Measurements from ENCODE around the gene TBL1X. TPM values are rescaled to one million over a fixed set of nuclear protein-coding genes. Genes with fewer than 3 reads are reported as not detected.

TBL1X gene
- total RNA-seq, 3 donors from 2014 or later: 18.6 to 24.6 (median 20.0) TPM

DNA sequence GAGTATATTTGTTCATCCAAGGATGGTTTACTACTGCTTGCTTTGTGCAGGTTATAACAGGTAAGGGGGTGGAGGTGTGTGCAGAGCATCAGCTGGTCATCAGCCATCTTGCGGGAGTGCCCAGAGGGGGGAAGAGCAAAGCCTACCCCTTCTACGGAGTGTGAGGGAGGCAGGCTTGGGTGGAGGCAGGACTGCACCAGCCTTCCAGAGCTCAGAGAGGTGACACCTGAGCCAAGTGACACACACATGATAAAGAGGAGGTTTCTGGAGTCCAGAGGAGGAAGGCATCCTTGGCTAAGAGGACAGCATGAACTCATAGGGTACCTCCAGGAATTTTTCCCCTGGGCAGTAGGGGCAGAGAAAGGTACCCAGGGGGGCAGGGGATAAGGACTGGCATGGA is 126.6 kb downstream of the TBL1X start:
- H3K27me3 ChIP-seq: peaks cover 0 to 9% of the 10 kb centered on the region in 2 donors
- DNase-seq (ENCODE audit: low spot score in 2 of 2): no peak
- no peak overlapping the region for H3K27ac ChIP-seq
- H3K4me1 ChIP-seq: no peaks in the 10 kb centered on the region
- H3K4me3 ChIP-seq: no peak overlapping the region
- no peak for TF ChIP-seq POLR2AphosphoS5 (IDR thresholded peaks at IDR 0.05)
- TF ChIP-seq POLR2A (IDR thresholded peaks at IDR 0.05): no peak
- TF ChIP-seq, protein P1, sequence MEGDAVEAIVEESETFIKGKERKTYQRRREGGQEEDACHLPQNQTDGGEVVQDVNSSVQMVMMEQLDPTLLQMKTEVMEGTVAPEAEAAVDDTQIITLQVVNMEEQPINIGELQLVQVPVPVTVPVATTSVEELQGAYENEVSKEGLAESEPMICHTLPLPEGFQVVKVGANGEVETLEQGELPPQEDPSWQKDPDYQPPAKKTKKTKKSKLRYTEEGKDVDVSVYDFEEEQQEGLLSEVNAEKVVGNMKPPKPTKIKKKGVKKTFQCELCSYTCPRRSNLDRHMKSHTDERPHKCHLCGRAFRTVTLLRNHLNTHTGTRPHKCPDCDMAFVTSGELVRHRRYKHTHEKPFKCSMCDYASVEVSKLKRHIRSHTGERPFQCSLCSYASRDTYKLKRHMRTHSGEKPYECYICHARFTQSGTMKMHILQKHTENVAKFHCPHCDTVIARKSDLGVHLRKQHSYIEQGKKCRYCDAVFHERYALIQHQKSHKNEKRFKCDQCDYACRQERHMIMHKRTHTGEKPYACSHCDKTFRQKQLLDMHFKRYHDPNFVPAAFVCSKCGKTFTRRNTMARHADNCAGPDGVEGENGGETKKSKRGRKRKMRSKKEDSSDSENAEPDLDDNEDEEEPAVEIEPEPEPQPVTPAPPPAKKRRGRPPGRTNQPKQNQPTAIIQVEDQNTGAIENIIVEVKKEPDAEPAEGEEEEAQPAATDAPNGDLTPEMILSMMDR (IDR thresholded peaks at IDR 0.05): no peak
- intact Hi-C loops (cut with DNase I; ENCODE audit: low total_unique reads): no loop called here
- no peaks in the 10 kb centered on the region for H3K36me3 ChIP-seq
- H3K9me3 ChIP-seq: no peaks in the 10 kb centered on the region

DNA sequence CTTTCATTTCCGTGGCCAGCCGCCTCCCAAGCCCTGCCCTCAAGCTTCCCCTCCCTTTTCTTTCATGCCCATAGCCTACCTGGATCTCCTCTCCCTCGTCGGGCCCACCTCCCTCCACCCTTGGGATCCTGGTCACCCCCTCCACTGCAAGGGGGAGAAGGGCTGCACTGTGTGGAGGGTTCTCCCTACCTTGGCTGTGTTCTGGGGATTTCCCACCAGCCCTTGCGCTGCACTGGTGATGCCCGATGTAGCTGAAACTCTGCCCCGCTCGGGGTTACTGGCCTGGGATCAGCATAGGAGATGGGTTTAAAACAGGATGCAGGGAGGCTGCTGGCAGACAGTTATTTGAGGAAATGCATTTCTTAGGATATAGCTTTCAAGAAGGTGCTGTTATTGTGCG is 128.9 kb downstream of the TBL1X start:
- DNase-seq (ENCODE audit: low spot score in 2 of 2): no peak
- no peak for TF ChIP-seq POLR2AphosphoS5 (IDR thresholded peaks at IDR 0.05)
- TF ChIP-seq POLR2A (IDR thresholded peaks at IDR 0.05): no peak
- TF ChIP-seq, protein P1 (IDR thresholded peaks at IDR 0.05): no peak
- Histone ChIP-seq H3K36me3 (no peaks in the 10 kb centered on the region), H3K4me3 (no peak overlapping the region), H3K27ac (no peak overlapping the region), H3K27me3 (peaks cover 0 to 18% of the 10 kb centered on the region in 2 donors), H3K4me1 (no peaks in the 10 kb centered on the region), H3K9me3 (no peaks in the 10 kb centered on the region)
- intact Hi-C loops (cut with DNase I; ENCODE audit: low total_unique reads): no loop called here

DNA sequence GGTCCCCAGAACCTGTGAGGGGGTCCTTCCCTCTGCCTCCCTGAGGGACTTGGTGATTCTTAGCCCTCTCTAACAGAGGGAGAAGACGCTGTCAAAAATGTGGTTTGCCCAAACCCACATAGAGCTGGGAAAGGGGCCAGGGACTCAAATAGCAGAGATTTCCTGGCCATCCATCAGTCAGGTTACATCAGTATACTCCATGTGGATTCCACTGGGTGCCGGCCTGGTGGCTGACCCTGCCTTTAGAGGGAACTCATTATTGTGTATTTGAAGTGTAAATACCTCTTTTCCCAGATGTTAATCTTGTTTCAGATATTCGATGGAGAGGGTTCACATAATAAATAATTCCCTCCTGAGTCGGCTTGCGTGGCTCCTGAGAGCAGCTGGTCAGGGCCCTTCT is 130.3 kb downstream of the TBL1X start:
- Histone ChIP-seq H3K4me3 (no peak overlapping the region), H3K27ac (no peak overlapping the region), H3K27me3 (peaks cover 0 to 18% of the 10 kb centered on the region in 2 donors), H3K9me3 (no peaks in the 10 kb centered on the region), H3K4me1 (no peaks in the 10 kb centered on the region), H3K36me3 (no peaks in the 10 kb centered on the region)
- intact Hi-C loops (cut with DNase I; ENCODE audit: low total_unique reads): no loop called here
- no peak for DNase-seq (ENCODE audit: low spot score in 2 of 2)
- TF ChIP-seq POLR2A (IDR thresholded peaks at IDR 0.05): no peak
- TF ChIP-seq, protein P1 (IDR thresholded peaks at IDR 0.05): no peak
- no peak for TF ChIP-seq POLR2AphosphoS5 (IDR thresholded peaks at IDR 0.05)

DNA sequence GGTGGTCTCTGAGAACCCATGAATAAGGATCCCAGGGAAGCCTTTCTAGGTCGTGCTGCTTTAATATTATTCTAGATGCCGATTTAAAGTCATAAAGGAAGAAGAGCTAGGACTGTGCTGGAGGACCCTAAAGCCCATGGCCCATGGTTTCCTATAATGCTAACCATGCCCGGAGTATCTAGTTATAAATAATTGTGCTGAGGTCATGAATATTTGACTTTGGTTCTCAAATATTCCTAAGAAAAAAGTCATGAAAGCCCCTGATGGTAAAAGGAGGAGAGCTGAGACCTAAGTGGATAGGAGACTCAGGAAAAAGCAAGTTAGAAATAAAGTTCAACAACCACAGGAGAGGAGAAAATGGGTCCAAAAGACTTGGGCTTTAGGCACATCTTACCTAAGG is 132.0 kb downstream of the TBL1X start:
- Histone ChIP-seq H3K4me3 (no peak overlapping the region), H3K4me1 (no peaks in the 10 kb centered on the region), H3K27me3 (peaks cover 0 to 18% of the 10 kb centered on the region in 2 donors), H3K36me3 (no peaks in the 10 kb centered on the region), H3K9me3 (no peaks in the 10 kb centered on the region), H3K27ac (no peak overlapping the region)
- no peak for TF ChIP-seq POLR2A (IDR thresholded peaks at IDR 0.05)
- TF ChIP-seq, protein P1 (IDR thresholded peaks at IDR 0.05): no peak
- DNase-seq (ENCODE audit: low spot score in 2 of 2): no peak
- intact Hi-C loops (cut with DNase I; ENCODE audit: low total_unique reads): no loop called here

DNA sequence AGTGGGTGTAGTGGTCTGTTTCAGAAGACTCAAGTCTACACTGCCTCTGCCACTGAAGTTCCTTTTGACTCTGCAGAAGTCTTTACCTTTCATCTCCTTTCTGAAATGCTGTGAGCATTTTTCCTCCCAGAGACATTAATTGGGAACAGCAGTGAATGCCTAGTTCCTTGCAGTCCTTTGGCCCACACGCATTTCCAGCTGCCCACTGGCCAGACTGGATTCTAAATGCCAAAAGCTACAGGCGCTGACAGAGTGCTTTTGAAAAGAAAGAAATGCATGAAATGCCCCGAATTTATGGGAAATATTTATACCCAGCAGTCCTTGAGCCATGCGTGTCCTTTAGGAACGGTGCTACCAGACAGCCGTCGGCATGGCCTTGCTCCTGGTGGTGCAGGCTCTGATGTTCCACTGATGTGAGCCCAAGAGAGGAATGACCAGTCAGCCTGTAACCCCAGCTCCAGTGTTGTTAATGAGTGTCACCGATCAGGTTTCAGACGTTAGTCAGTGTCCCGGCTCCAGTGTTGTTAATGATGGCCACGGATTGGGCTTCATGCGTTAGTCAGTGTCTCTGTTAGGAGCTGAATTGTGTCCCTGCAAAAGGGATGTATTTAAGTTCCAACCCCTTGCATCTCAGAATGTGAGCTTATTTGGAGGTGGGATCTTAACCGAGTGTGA is 132.6 kb downstream of the TBL1X start:
- Histone ChIP-seq H3K4me1 (no peaks in the 10 kb centered on the region), H3K9me3 (no peaks in the 10 kb centered on the region), H3K27ac (no peak overlapping the region), H3K36me3 (no peaks in the 10 kb centered on the region), H3K27me3 (peaks cover 0 to 18% of the 10 kb centered on the region in 2 donors), H3K4me3 (no peak overlapping the region)
- intact Hi-C loops (cut with DNase I; ENCODE audit: low total_unique reads): no loop called here
- no peak for DNase-seq (ENCODE audit: low spot score in 2 of 2)
- TF ChIP-seq, protein P1 (IDR thresholded peaks at IDR 0.05): no peak
- TF ChIP-seq POLR2AphosphoS5 (IDR thresholded peaks at IDR 0.05) (no peak), POLR2A (IDR thresholded peaks at IDR 0.05) (no peak)

Measured in breast epithelium (tissue), 4 donors.